GM12878 (cell line): Measurements from ENCODE around the gene BUB1B. TPM values are rescaled to one million over a fixed set of nuclear protein-coding genes. Genes with fewer than 3 reads are reported as not detected.

Experiments
- ATAC-seq: fragments of 200-7000 bp; cut with Tn5 transposase; 3 replicates; pipeline ENCODE4 v1.9.1; 2020; ENCODE audit warnings: mild to moderate bottlenecking, moderate library complexity
- BruUV-seq: library from RNA; stranded (reverse); fragments of 400-500 nt; replicated peaks from 2 replicates; lab custom pipeline; 2021; lab: Mats Ljungman, UMichigan
- CTCF ChIA-PET: fragments of 300-600 bp; sonication (Branson Sonifier 250); formaldehyde crosslinking; extraction: SDS; loops from one replicate; lab custom pipeline; 2021; ENCODE audit warnings: inconsistent platforms; lab: Yijun Ruan, JAX
- POLR2A ChIA-PET: fragments of 350-600 bp; formaldehyde crosslinking; extraction: SDS; loops from one replicate; lab custom pipeline; 2021; ENCODE audit warnings: inconsistent platforms; lab: Charles Lee
- RAD21 ChIA-PET: fragments of 300-600 bp; sonication (Branson Sonifier 250); formaldehyde crosslinking; loops from one replicate; lab custom pipeline; 2023; ENCODE audit warnings: antibody characterized with exemption; ENCODE audit not compliant: unreplicated experiment; lab: Charles Lee
- SMC1A ChIA-PET: fragments of 300-600 bp; sonication (Branson Sonifier 250); formaldehyde crosslinking; loops from one replicate; lab custom pipeline; 2023; ENCODE audit not compliant: unreplicated experiment, uncharacterized antibody; lab: Charles Lee
- DNase-seq: peaks from one replicate; pipeline ENCODE4 v3.0.0-alpha.2; 2011; ENCODE audit warnings: low read depth, low spot score
- FAIRE-seq: peaks from 3 replicates; lab custom pipeline; 2011; peaks lifted over from hg19 to GRCh38; lab: Jason Lieb, UNC
- H2AFZ ChIP-seq: 2 replicates; pipeline ENCODE4 v1.6.0; 2011; ENCODE audit warnings: low read depth, low read length, control low read depth; ENCODE audit not compliant: control insufficient read depth
- H3K27ac ChIP-seq: 2 replicates; pipeline ENCODE4 v1.5.1; 2011; ENCODE audit warnings: control low read depth; ENCODE audit not compliant: control insufficient read depth, insufficient read depth
- H3K27me3 ChIP-seq, 2 experiments: replicated peaks in 1 of 2; 2 replicates each; pipeline versions ENCODE4 v1.6.0 to v1.6.1; 2011; ENCODE audit warnings: low read length in 1 of 2; ENCODE audit not compliant: control insufficient read depth in 2 of 2, insufficient read depth in 2 of 2
- H3K36me3 ChIP-seq, 2 experiments: 2 replicates each; pipeline ENCODE4 v1.5.1; 2011; ENCODE audit warnings: low read length in 1 of 2; ENCODE audit not compliant: control insufficient read depth in 2 of 2, insufficient read depth in 2 of 2
- H3K4me1 ChIP-seq: 2 replicates; pipeline ENCODE4 v1.6.1; 2011; ENCODE audit warnings: mild to moderate bottlenecking, low read length, moderate library complexity, mixed read lengths; ENCODE audit not compliant: control insufficient read depth, insufficient read depth
- H3K4me2 ChIP-seq: 2 replicates; pipeline ENCODE4 v1.6.0; 2011; ENCODE audit warnings: control low read depth; ENCODE audit not compliant: control insufficient read depth, insufficient read depth
- H3K4me3 ChIP-seq: fragments of 200-600 bp; sonication (generic); 2 replicates; pipeline ENCODE4 v1.5.1; 2016
- H3K79me2 ChIP-seq: 2 replicates; pipeline ENCODE4 v1.6.0; 2011; ENCODE audit warnings: low read length; ENCODE audit not compliant: control insufficient read depth, insufficient read depth
- H3K9ac ChIP-seq: 2 replicates; pipeline ENCODE4 v1.8.0; 2011; ENCODE audit warnings: low read length, control low read depth, mixed read lengths; ENCODE audit not compliant: control insufficient read depth, insufficient read depth
- H3K9me3 ChIP-seq: replicated peaks from 3 replicates; pipeline ENCODE4 v1.5.1; 2011; ENCODE audit warnings: mild to moderate bottlenecking, low read length; ENCODE audit not compliant: control insufficient read depth, insufficient read depth
- H4K20me1 ChIP-seq: 2 replicates; pipeline ENCODE4 v1.6.0; 2011; ENCODE audit not compliant: control insufficient read depth, insufficient read depth
- ASH2L ChIP-seq: fragments of 300-600, 200-600 bp; sonication (generic); IDR thresholded peaks from 2 replicates; pipeline ENCODE4 v1.6.1; 2017; ENCODE audit warnings: low read depth, mild to moderate bottlenecking, borderline replicate concordance
- CREB1 ChIP-seq: IDR thresholded peaks from 2 replicates; pipeline ENCODE4 v1.6.1; 2012; ENCODE audit warnings: low read depth, mild to moderate bottlenecking, inconsistent platforms
- HDAC6 ChIP-seq: fragments of 200-600 bp; sonication (generic); IDR thresholded peaks from one replicate; pipeline ENCODE4 v1.8.0; 2017; ENCODE audit warnings: antibody characterized with exemption; ENCODE audit not compliant: unreplicated experiment
- KDM1A ChIP-seq: fragments of 200-600 bp; sonication (generic); IDR thresholded peaks from 2 replicates; pipeline ENCODE4 v1.6.1; 2016; ENCODE audit warnings: borderline replicate concordance
- MLLT1 ChIP-seq: fragments of 450-650 bp; IDR thresholded peaks from 2 replicates; pipeline ENCODE4 v1.6.1; 2016; ENCODE audit warnings: mild to moderate bottlenecking
- NFIC ChIP-seq: IDR thresholded peaks from 2 replicates; pipeline ENCODE4 v1.6.1; 2012; ENCODE audit warnings: low read depth, mild to moderate bottlenecking, inconsistent platforms, low read length, moderate library complexity
- NFXL1 ChIP-seq: fragments of 450-650 bp; IDR thresholded peaks from 2 replicates; pipeline ENCODE4 v1.6.1; 2017; ENCODE audit warnings: antibody characterized with exemption, mild to moderate bottlenecking, borderline replicate concordance
- RB1 ChIP-seq: fragments of 450-650 bp; formaldehyde crosslinking; IDR thresholded peaks from 2 replicates; pipeline ENCODE4 v1.6.1; 2017; ENCODE audit warnings: mild to moderate bottlenecking, borderline replicate concordance
- RELB ChIP-seq: fragments of 450-650 bp; IDR thresholded peaks from 2 replicates; pipeline ENCODE4 v1.6.1; 2017; ENCODE audit warnings: low read depth, mild to moderate bottlenecking, moderate library complexity
- RFX5 ChIP-seq: IDR thresholded peaks from 2 replicates; pipeline ENCODE4 v1.6.1; 2011; ENCODE audit warnings: low read depth, low read length, improper control_type of control experiment
- SMARCA5 ChIP-seq: fragments of 450-650 bp; IDR thresholded peaks from 2 replicates; pipeline ENCODE4 v1.6.1; 2017; ENCODE audit warnings: mild to moderate bottlenecking
- SREBF2 ChIP-seq: IDR thresholded peaks from 2 replicates; pipeline ENCODE4 v1.6.1; 2012; ENCODE audit warnings: mild to moderate bottlenecking, low read length
- TBL1XR1 ChIP-seq: IDR thresholded peaks from 2 replicates; pipeline ENCODE4 v1.6.1; 2012; ENCODE audit warnings: low read depth, low read length, improper control_type of control experiment
- WGBS: methylation state at CpG from one replicate; pipeline ENCODE4 v1.1.6; 2016; ENCODE audit warnings: low lambda C conversion rate; ENCODE audit not compliant: insufficient replicate concordance, insufficient coverage; ENCODE audit errors: missing lambda C conversion rate; 5-methylcytosine and 5-hydroxymethylcytosine counted together
- in situ Hi-C: fragments of 300-500 bp; cut with MboI; formaldehyde crosslinking; loops from 9 replicates; pipeline ENCODE4 v1.14.3; 2018; ENCODE audit warnings: mixed read lengths
- intact Hi-C: fragments of 100-400 bp; cut with micrococcal nuclease; formaldehyde crosslinking; loops from one replicate; pipeline ENCODE4 v1.14.2; 2022; ENCODE audit not compliant: unreplicated experiment
- polyA plus RNA-seq, 11 experiments: library from polyadenylated mRNA; depleted of rRNA in 4 of 11; unstranded in 6 of 11; stranded (reverse) in 5 of 11; fragments of >200 nt; fragmentation: Nextera tagmentation in 4 of 11; fragmentation: Illumina TruSeq in 1 of 11; extraction: Ambion mirVana in 4 of 11; extraction: Trizol in 1 of 11; gene quantifications; 1 replicate in 1 of 11; 2 replicates in 10 of 11; pipeline versions ENCODE4 v1.2.1 to v1.2.3, GENCODE V29; 2011 to 2016; ENCODE audit warnings: inconsistent platforms in 2 of 11, missing spikeins in 2 of 11, low read depth in 1 of 11
- total RNA-seq, 4 experiments: library from RNA; depleted of rRNA in 3 of 4; stranded (reverse); fragments of >200 nt in 3 of 4; fragmentation: Illumina TruSeq in 1 of 4; extraction: Trizol in 1 of 4; gene quantifications; 2 replicates each; pipeline versions ENCODE4 v1.2.1 to v1.2.3, GENCODE V29; 2013 to 2021
- TF ChIP-seq, protein P1 (sequence below): IDR thresholded peaks from 2 replicates; pipeline ENCODE4 v1.6.1; 2011; ENCODE audit warnings: borderline replicate concordance, low read depth, mild to moderate bottlenecking, moderate library complexity, mixed read lengths, low read length; ENCODE audit not compliant: insufficient read depth; ENCODE audit errors: extremely low read length
- TF ChIP-seq, protein P2 (sequence below): fragments of 450-650 bp; IDR thresholded peaks from 2 replicates; pipeline ENCODE4 v1.6.1; 2014; ENCODE audit warnings: mild to moderate bottlenecking

Gene BUB1B
- total and polyA plus RNA-seq, 10 of the 15 experiments (the other 5 are each of a cell fraction or from before 2014, with no cell fraction given) = 29.1 to 98.6 (median 77.3) TPM

DNA sequence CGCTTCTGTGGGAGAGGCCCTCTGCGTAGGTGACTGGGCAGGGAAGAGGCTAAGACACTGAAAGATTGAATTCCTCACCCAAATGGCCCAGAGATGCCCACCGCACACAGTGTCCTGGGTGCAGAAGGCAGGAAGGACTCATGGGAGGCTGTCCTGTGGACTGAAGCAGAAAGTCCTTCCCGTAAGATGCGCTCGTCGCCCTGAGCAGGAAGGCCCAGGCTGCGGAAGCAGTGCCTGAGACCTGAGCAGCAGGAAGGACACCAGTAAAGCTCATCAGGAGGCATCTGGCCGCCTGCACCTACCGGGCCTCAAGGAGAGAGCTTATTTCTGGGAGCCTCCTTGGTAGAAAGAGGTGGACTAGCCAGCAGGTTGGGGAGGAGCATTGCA lies 81.3 kb downstream of the BUB1B start:
- no TSS peak for BruUV-seq
- ATAC-seq (no peak), DNase-seq (no peak), FAIRE-seq (no peak)
- Histone ChIP-seq H3K79me2 (no peaks in the 10 kb centered on the region), H3K27ac (no peak overlapping the region), H2AFZ (no peak overlapping the region), H3K9me3 (no peaks in the 10 kb centered on the region), H3K4me1 (0 out of 2 replicates have a peak, but pooled peaks cover 4% of the 10 kb centered on the region), H3K27me3 (no peaks in the 10 kb centered on the region; a peak in 1 of 4 replicates), H3K9ac (no peak overlapping the region), H3K36me3 (no peaks in the 10 kb centered on the region), H4K20me1 (no peaks in the 10 kb centered on the region), H3K4me3 (no peak overlapping the region), H3K4me2 (no peak overlapping the region)
- intact Hi-C loops = no loop called here
- 81% methylated on average over 10 of the region's 10 CpGs for WGBS
- SMC1A ChIA-PET = no interaction called here
- RAD21 ChIA-PET = no interaction called here
- POLR2A ChIA-PET = no interaction called here
- TF ChIP-seq TBL1XR1 = no peak
- TF ChIP-seq, protein P1, sequence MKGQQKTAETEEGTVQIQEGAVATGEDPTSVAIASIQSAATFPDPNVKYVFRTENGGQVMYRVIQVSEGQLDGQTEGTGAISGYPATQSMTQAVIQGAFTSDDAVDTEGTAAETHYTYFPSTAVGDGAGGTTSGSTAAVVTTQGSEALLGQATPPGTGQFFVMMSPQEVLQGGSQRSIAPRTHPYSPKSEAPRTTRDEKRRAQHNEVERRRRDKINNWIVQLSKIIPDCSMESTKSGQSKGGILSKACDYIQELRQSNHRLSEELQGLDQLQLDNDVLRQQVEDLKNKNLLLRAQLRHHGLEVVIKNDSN = no peak
- TF ChIP-seq CREB1 = no peak
- TF ChIP-seq HDAC6 = no peak
- no peak for TF ChIP-seq KDM1A
- TF ChIP-seq NFXL1 = no peak
- no peak for TF ChIP-seq RFX5
- no peak for TF ChIP-seq MLLT1
- TF ChIP-seq ASH2L = no peak
- no peak for TF ChIP-seq RB1
- no peak for TF ChIP-seq SMARCA5
- TF ChIP-seq, protein P2, sequence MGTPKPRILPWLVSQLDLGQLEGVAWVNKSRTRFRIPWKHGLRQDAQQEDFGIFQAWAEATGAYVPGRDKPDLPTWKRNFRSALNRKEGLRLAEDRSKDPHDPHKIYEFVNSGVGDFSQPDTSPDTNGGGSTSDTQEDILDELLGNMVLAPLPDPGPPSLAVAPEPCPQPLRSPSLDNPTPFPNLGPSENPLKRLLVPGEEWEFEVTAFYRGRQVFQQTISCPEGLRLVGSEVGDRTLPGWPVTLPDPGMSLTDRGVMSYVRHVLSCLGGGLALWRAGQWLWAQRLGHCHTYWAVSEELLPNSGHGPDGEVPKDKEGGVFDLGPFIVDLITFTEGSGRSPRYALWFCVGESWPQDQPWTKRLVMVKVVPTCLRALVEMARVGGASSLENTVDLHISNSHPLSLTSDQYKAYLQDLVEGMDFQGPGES = no peak
- no peak for TF ChIP-seq NFIC
- TF ChIP-seq RELB = no peak
- no peak for TF ChIP-seq SREBF2
- in situ Hi-C loops = no loop called here
- CTCF ChIA-PET = interaction anchor here (1.5 kb wide), 1 partner anchor 36 kb away, joined by 5 read pairs; no protein-coding TSS in a partner anchor
